Stomach smooth muscle (tissue), 2 donors: ENCODE results near the gene PFDN1.

Source experiments
- H3K27ac ChIP-seq: one replicate; pipeline ENCODE4 v1.7.0; 2013; ENCODE audit warnings: mild to moderate bottlenecking, low read length, inconsistent platforms
- H3K27me3 ChIP-seq, 2 donors: one replicate each; pipeline ENCODE4 v1.7.0; 2013; ENCODE audit warnings: low read length in 2 of 2; ENCODE audit not compliant: insufficient read depth in 2 of 2, control insufficient read depth in 1 of 2
- H3K36me3 ChIP-seq, 2 donors: one replicate each; pipeline ENCODE4 v1.7.0; 2013; ENCODE audit warnings: low read length in 2 of 2; ENCODE audit not compliant: control insufficient read depth in 2 of 2, insufficient read depth in 2 of 2
- H3K4me1 ChIP-seq: one replicate; pipeline ENCODE4 v1.7.0; 2013; ENCODE audit warnings: low read length; ENCODE audit not compliant: control insufficient read depth, insufficient read depth
- H3K4me3 ChIP-seq, 2 donors: one replicate each; pipeline ENCODE4 v1.7.0; 2013; ENCODE audit warnings: low read length in 2 of 2
- H3K9ac ChIP-seq, 2 donors: one replicate each; pipeline ENCODE4 v1.7.0; 2013; ENCODE audit warnings: low read length in 2 of 2, mild to moderate bottlenecking in 1 of 2
- H3K9me3 ChIP-seq, 2 donors: one replicate each; pipeline ENCODE4 v1.7.0; 2013; ENCODE audit warnings: low read length in 2 of 2; ENCODE audit not compliant: control insufficient read depth in 2 of 2
- donor health status: healthy.
- donor health status: Pancreatic carcinoma.

PFDN1 gene

GRCh38 chr5:140246378-140247122 lies 56.4 kb downstream of the PFDN1 start:
- Histone ChIP-seq H3K9me3 (no peaks in the 10 kb centered on the region), H3K27me3 (no peaks in the 10 kb centered on the region), H3K4me3 (peak overlapping the region in 1 of 2 donors; percentile 22), H3K27ac (peak overlapping the region; percentile 78), H3K4me1 (peaks cover 51% of the 10 kb centered on the region), H3K9ac (peak overlapping the region; percentile 44 to 51), H3K36me3 (peaks cover 4 to 19% of the 10 kb centered on the region in 2 donors)

GRCh38 chr5:140245926-140246325 lies 57.0 kb downstream of the PFDN1 start:
- Histone ChIP-seq H3K4me3 (peak overlapping the region in 1 of 2 donors; percentile 22), H3K4me1 (peaks cover 57% of the 10 kb centered on the region), H3K9ac (peak overlapping the region in 1 of 2 donors; percentile 51), H3K36me3 (peaks cover 4 to 15% of the 10 kb centered on the region in 2 donors), H3K9me3 (no peaks in the 10 kb centered on the region), H3K27me3 (no peaks in the 10 kb centered on the region), H3K27ac (peak overlapping the region; percentile 78)

GRCh38 chr5:140245341-140245740 lies 57.6 kb downstream of the PFDN1 start:
- H3K36me3 ChIP-seq: peaks cover under 1 to 11% of the 10 kb centered on the region in 2 donors
- H3K4me3 ChIP-seq: no peak overlapping the region
- no peaks in the 10 kb centered on the region for H3K9me3 ChIP-seq
- H3K27ac ChIP-seq: peak overlapping the region; percentile 78
- H3K27me3 ChIP-seq: no peaks in the 10 kb centered on the region
- H3K9ac ChIP-seq: peak overlapping the region in 1 of 2 donors; percentile 29
- peaks cover 63% of the 10 kb centered on the region for H3K4me1 ChIP-seq

GRCh38 chr5:140244525-140245025 lies 58.3 kb downstream of the PFDN1 start:
- no peak overlapping the region for H3K4me3 ChIP-seq
- H3K36me3 ChIP-seq: peaks cover 0 to 7% of the 10 kb centered on the region in 2 donors
- H3K9me3 ChIP-seq: no peaks in the 10 kb centered on the region
- H3K27ac ChIP-seq: no peak overlapping the region
- peaks cover 71% of the 10 kb centered on the region for H3K4me1 ChIP-seq
- H3K27me3 ChIP-seq: no peaks in the 10 kb centered on the region
- H3K9ac ChIP-seq: peak overlapping the region; percentile 1 to 51

GRCh38 chr5:140243706-140244250 lies 59.1 kb downstream of the PFDN1 start:
- no peak overlapping the region for H3K4me3 ChIP-seq
- no peak overlapping the region for H3K27ac ChIP-seq
- H3K36me3 ChIP-seq: peaks cover 0 to 6% of the 10 kb centered on the region in 2 donors
- no peaks in the 10 kb centered on the region for H3K9me3 ChIP-seq
- no peaks in the 10 kb centered on the region for H3K27me3 ChIP-seq
- peaks cover 79% of the 10 kb centered on the region for H3K4me1 ChIP-seq
- H3K9ac ChIP-seq: peak overlapping the region in 1 of 2 donors; percentile 29

- no peaks in the 10 kb centered on the region for H3K27me3 ChIP-seq
- H3K4me3 ChIP-seq: no peak overlapping the region
- H3K9me3 ChIP-seq: no peaks in the 10 kb centered on the region
- peaks cover 82% of the 10 kb centered on the region for H3K4me1 ChIP-seq
- peak overlapping the region in 1 of 2 donors; percentile 29 for H3K9ac ChIP-seq
- H3K27ac ChIP-seq: peak overlapping the region; percentile 82
- H3K36me3 ChIP-seq: peaks cover 0 to 6% of the 10 kb centered on the region in 2 donors
Measured at GRCh38 chr5:140242890-140243585, 59.9 kb downstream of the PFDN1 start.

GRCh38 chr5:140242099-140242498 lies 60.8 kb downstream of the PFDN1 start:
- peaks cover 86% of the 10 kb centered on the region for H3K4me1 ChIP-seq
- H3K4me3 ChIP-seq: no peak overlapping the region
- peak overlapping the region; percentile 82 for H3K27ac ChIP-seq
- H3K36me3 ChIP-seq: peaks cover 0 to 6% of the 10 kb centered on the region in 2 donors
- H3K9me3 ChIP-seq: no peaks in the 10 kb centered on the region
- peak overlapping the region in 1 of 2 donors; percentile 62 for H3K9ac ChIP-seq
- no peaks in the 10 kb centered on the region for H3K27me3 ChIP-seq

GRCh38 chr5:140240987-140241706 lies 61.8 kb downstream of the PFDN1 start:
- Histone ChIP-seq H3K9ac (peak overlapping the region in 1 of 2 donors; percentile 62), H3K36me3 (peaks cover 0 to 6% of the 10 kb centered on the region in 2 donors), H3K27ac (peak overlapping the region; percentile 82), H3K4me3 (peak overlapping the region in 1 of 2 donors; percentile 52), H3K27me3 (no peaks in the 10 kb centered on the region), H3K9me3 (no peaks in the 10 kb centered on the region), H3K4me1 (peaks cover 85% of the 10 kb centered on the region)

- peak overlapping the region in 1 of 2 donors; percentile 8 for H3K4me3 ChIP-seq
- no peaks in the 10 kb centered on the region for H3K9me3 ChIP-seq
- peaks cover 75% of the 10 kb centered on the region for H3K4me1 ChIP-seq
- H3K9ac ChIP-seq: peak overlapping the region in 1 of 2 donors; percentile 21
- peak overlapping the region; percentile 82 for H3K27ac ChIP-seq
- peaks cover 0 to 6% of the 10 kb centered on the region in 2 donors for H3K36me3 ChIP-seq
- H3K27me3 ChIP-seq: no peaks in the 10 kb centered on the region
Measured at GRCh38 chr5:140239939-140240700, 62.8 kb downstream of the PFDN1 start.
